Measurements from ENCODE around the gene BCL2. TPM values are rescaled to one million over a fixed set of nuclear protein-coding genes. Genes with fewer than 3 reads are reported as not detected.

The BCL2 gene
- total RNA-seq, 1 donor from 2014 or later: 20.5 TPM

DNA sequence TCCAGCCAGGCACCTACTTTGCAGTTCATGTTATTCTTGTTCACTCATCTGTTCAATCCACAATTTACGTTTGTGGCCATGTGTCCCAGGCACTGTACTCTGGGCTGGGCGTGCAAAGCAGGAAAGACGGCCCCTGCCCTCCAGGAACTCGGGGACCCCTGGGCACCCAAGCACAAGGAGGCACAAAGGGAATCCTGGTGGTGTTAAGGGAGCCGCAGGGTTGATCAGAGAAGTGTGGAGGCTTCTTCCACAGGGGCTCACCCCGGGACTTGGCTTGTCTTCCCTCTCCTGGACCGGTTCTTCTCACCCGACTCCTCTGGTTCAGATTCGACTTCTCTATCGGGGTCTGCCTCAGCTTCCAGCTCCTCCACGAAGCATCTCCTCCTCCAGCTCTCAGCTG lies 230.5 kb downstream of the BCL2 start:
- Histone ChIP-seq H3K4me1 (no peaks in the 10 kb centered on the region), H3K27ac (no peak overlapping the region), H3K9me3 (no peaks in the 10 kb centered on the region), H3K27me3 (no peaks in the 10 kb centered on the region), H3K36me3 (no peaks in the 10 kb centered on the region), H3K4me3 (no peak overlapping the region)
- no peak for TF ChIP-seq CTCF (IDR thresholded peaks at IDR 0.05)
- intact Hi-C loops (cut with DNase I): no loop called here
- DNase-seq (ENCODE audit: low spot score in 2 of 2): no peak

DNA sequence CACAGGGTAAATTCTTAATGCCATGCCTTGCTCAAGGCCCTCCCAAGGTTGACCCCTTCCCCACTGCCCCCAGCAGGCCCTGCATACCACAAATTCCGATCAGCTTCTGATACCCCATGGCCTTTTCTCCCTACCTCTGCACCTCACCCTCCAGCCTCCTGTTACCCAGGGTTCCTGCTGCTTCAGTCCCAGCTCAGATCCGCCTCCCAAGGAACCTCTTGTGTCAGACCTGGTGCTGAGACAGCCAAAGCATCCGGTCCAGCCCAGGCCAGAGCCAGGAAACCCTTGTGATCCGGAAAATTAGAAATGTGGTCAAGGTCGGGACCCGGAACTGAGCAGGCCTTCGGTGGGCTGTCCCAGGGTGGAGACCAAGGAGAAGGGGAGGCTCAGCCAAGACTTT lies 231.3 kb downstream of the BCL2 start:
- TF ChIP-seq CTCF (IDR thresholded peaks at IDR 0.05): no peak
- Histone ChIP-seq H3K9me3 (no peaks in the 10 kb centered on the region), H3K4me1 (no peaks in the 10 kb centered on the region), H3K27me3 (no peaks in the 10 kb centered on the region), H3K36me3 (no peaks in the 10 kb centered on the region), H3K4me3 (no peak overlapping the region), H3K27ac (no peak overlapping the region)
- no peak for DNase-seq (ENCODE audit: low spot score in 2 of 2)
- intact Hi-C loops (cut with DNase I): no loop called here

GRCh38 chr18:63087421-63088230 lies 231.9 kb downstream of the BCL2 start:
- Histone ChIP-seq H3K4me3 (no peak overlapping the region), H3K4me1 (no peaks in the 10 kb centered on the region), H3K27ac (no peak overlapping the region), H3K27me3 (no peaks in the 10 kb centered on the region), H3K9me3 (no peaks in the 10 kb centered on the region), H3K36me3 (no peaks in the 10 kb centered on the region)
- no peak for DNase-seq (ENCODE audit: low spot score in 2 of 2)
- intact Hi-C loops (cut with DNase I): no loop called here
- TF ChIP-seq CTCF (IDR thresholded peaks at IDR 0.05): no peak

- H3K36me3 ChIP-seq: no peaks in the 10 kb centered on the region
- H3K9me3 ChIP-seq: no peaks in the 10 kb centered on the region
- intact Hi-C loops (cut with DNase I): no loop called here
- no peak overlapping the region for H3K27ac ChIP-seq
- no peaks in the 10 kb centered on the region for H3K27me3 ChIP-seq
- DNase-seq (ENCODE audit: low spot score in 2 of 2): no peak
- H3K4me1 ChIP-seq: no peaks in the 10 kb centered on the region
- H3K4me3 ChIP-seq: no peak overlapping the region
- no peak for TF ChIP-seq CTCF (IDR thresholded peaks at IDR 0.05)
These were observed 234.0 kb downstream of the BCL2 start for GRCh38 chr18:63085611-63086010.

GRCh38 chr18:63084219-63084618 lies 235.3 kb downstream of the BCL2 start:
- no peaks in the 10 kb centered on the region for H3K36me3 ChIP-seq
- no peak for DNase-seq (ENCODE audit: low spot score in 2 of 2)
- H3K4me1 ChIP-seq: no peaks in the 10 kb centered on the region
- no peak overlapping the region for H3K4me3 ChIP-seq
- no peak for TF ChIP-seq CTCF (IDR thresholded peaks at IDR 0.05)
- no peak overlapping the region for H3K27ac ChIP-seq
- H3K9me3 ChIP-seq: peaks cover 0 to 6% of the 10 kb centered on the region in 2 donors
- intact Hi-C loops (cut with DNase I): no loop called here
- H3K27me3 ChIP-seq: no peaks in the 10 kb centered on the region

Measured in ascending aorta (tissue), 2 donors.